GM13977 (cell line): ENCODE measurements around the gene LLGL1.

Experiments used
- DNase-seq: peaks from one replicate; pipeline ENCODE4 v3.0.0; 2012; ENCODE audit warnings: low spot score
- in situ Hi-C: fragments of 300-500 bp; cut with MboI; formaldehyde crosslinking; loops from one replicate; pipeline ENCODE4 v1.12.0; 2022; ENCODE audit warnings: low sequenced_read_pairs, low pct_unique_long_range_greater_than_20kb, mixed read lengths, inconsistent platforms; ENCODE audit not compliant: unreplicated experiment
- TF ChIP-seq, protein P1 (sequence below): IDR thresholded peaks from 2 replicates; pipeline ENCODE4 v1.5.1; 2012; ENCODE audit warnings: mild to moderate bottlenecking, control low read depth; ENCODE audit not compliant: insufficient read depth; ENCODE audit errors: extremely low read depth, missing control alignments

Gene LLGL1

DNA sequence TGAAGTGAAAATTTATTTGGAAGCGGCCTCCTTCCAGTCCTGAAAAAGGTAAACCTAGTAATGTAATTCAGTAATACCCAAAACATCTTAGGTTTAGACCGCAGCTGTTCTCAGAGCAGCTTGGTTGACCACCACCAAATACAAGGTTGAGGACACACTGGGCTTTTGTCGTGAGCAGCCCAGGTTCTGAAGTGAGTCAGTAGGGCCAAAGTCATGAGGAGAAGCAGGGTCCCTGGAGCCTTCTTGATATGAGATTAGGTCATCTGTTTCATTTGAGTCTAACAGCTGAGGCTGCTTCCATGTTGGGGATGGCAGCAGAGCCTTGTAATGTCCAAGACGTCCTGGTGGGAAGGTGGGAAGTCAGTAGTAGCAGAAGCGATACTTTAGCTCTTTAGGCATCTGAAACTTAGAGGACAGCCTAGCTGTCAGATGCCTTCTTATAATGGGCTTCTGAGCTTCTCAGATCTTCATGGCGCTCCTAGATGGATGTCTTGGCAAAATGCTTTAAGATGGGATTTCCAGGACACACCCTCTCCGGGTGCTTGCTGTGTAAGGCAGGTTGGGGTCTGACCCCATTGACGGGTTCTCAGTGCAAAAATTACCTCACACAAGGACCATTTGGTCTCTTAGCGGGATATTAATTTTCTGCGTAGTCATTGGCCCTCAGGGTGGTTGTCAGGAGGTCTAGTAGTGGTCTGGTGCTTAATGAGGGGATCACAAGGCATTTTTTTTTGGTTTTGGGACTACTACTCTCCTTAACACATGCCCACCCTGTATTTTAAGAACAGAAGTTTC is 39.4 kb upstream of the LLGL1 start:
- DNase-seq = peak; percentile 61
- TF ChIP-seq, protein P1, sequence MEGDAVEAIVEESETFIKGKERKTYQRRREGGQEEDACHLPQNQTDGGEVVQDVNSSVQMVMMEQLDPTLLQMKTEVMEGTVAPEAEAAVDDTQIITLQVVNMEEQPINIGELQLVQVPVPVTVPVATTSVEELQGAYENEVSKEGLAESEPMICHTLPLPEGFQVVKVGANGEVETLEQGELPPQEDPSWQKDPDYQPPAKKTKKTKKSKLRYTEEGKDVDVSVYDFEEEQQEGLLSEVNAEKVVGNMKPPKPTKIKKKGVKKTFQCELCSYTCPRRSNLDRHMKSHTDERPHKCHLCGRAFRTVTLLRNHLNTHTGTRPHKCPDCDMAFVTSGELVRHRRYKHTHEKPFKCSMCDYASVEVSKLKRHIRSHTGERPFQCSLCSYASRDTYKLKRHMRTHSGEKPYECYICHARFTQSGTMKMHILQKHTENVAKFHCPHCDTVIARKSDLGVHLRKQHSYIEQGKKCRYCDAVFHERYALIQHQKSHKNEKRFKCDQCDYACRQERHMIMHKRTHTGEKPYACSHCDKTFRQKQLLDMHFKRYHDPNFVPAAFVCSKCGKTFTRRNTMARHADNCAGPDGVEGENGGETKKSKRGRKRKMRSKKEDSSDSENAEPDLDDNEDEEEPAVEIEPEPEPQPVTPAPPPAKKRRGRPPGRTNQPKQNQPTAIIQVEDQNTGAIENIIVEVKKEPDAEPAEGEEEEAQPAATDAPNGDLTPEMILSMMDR = no peak
- in situ Hi-C loops = no loop called here

DNA sequence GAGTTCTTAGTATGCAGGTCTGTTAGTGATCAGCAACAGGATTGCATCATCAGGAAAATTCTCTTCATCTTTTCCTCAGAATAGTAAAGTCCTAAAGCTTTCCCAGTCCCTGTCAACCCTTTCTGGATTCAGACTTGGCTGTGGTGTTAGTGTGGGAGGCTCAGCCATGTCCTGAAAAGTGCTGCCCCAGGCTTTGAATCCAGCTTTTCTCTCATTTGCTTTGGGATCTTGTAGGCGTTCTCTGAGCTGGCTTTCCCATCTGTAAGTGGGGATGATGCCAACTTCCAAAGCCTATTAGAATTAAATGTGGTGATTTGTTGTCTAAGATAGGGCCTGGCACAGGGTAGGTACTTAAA is 38.8 kb upstream of the LLGL1 start:
- no peak for DNase-seq
- TF ChIP-seq, protein P1 = no peak
- in situ Hi-C loops = no loop called here

DNA sequence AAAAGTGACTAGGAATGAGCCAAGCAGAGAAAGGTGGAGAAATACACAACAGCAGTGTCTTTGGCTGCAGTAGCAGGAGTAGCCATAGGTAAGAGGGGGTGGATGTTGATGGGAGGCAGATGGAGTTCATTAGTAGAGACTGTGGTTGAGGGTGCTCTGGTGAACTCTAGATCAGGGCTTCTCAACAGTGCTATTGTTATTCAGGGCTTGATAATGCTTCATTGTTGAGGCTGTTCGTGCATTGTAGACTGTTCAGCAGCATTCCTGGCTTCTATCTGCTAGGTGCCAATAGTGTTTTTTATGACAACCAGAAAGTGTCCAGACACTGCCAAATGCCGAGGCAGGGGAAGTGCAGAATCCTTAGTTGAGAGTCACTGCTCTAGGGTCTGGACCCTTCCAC is 38.2 kb upstream of the LLGL1 start:
- TF ChIP-seq, protein P1 = no peak
- in situ Hi-C loops = no loop called here
- no peak for DNase-seq

DNA sequence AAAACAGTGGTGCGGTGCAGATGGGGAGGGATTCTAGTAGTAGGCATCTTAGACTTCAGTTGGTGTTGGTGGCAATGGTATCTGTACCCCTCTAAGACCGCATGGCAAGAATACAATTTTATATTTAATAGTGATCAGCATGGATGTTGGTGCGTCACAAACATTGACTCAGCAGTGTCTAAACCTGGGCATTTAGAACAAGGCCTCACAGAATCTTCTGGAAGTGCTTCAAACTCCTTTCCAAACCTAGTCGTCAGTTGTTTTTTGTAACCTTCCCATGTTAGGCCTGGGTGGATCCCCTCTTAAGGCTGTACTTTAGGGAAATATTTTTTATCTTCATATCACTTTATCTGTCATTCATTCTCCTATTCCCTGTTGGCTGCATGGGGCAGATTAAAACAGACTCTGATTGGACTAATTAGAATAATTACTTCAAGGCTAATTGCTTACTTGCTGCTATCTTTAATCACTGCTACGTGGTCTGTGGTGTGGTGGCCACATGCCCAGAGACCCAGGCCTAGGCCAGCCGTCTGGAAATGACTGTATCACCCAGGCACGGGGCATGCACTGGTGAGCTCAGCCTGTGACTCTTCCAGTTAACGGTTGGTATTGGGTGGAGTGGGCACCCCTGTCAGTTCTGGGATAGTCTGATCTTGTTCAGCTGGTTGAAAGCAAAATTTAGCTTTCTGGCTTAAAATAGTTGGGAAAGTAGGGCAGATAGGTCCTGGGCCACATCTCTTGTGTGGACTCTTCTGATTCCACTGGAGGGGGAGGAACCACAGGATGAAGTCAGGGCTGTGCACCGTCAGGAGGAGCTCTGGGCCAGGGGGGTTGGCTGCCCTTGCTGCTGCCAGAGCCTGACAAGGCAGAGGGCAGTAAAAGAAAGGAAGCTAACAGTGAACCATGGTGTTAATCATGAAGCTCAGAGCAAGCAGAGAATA is 37.3 kb upstream of the LLGL1 start:
- in situ Hi-C loops = no loop called here
- TF ChIP-seq, protein P1 = no peak
- no peak for DNase-seq

DNA sequence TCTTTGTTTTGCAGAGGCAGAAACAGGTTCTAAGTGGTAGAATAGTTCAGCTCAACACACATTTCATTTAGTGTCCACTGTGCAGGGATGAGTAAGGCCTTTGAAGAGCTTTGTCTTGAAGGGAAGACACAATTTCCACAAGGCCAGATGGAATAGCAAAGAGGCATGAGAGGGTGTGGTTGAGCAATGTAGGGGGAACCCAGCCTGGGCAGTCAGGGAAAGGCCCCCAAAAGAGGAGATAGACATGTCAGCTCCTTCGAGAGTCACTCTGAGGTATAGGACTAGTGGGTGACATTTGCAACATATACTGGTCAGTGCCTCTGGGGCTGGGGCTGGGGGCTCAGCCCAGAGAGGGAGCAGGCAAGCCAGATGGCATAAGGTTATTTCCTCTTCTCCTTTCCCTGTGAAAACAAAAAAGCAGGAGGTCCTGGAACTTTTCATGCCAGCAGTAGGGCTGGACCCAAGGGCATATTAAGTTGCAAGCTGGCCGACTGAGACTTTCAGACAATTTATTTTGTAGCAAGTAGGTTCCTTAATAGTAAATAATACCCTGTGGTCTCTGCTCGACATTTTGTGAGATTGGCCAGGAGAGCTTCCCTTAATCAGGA is 34.7 kb upstream of the LLGL1 start:
- TF ChIP-seq, protein P1 = no peak
- in situ Hi-C loops = no loop called here
- DNase-seq = no peak

DNA sequence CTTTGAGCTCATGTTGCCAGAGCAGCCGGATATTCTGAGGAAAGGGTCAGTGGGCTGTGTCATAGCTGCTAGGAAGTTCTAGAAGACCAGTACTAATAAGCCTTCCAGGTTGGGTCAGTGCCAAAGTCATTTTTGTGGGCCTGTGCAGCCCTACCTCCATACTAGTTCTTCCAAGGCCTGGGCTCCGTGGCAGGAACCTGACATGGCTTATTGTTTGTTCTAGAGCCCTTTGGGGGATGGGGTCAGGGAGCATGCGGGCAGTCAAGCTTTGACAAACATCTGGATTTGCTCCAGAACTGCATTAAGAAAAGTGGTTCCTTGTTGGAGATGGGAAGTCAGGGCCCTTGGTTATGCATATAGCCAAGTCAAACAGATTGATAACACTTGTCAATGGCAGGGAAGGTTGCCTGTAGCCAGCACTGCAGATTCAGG is 34.2 kb upstream of the LLGL1 start:
- no peak for DNase-seq
- TF ChIP-seq, protein P1 = no peak
- in situ Hi-C loops = no loop called here
